Naive thymus-derived CD4-positive, alpha-beta T cell (primary cell): ENCODE results near the gene IQCK. TPM values are rescaled to one million over a fixed set of nuclear protein-coding genes. Genes with fewer than 3 reads are reported as not detected.

Source experiments
- ATAC-seq: fragments of 150-1000 bp; cut with Tn5 transposase; 2 replicates; pipeline ENCODE4 v1.10.0; 2021; ENCODE audit warnings: mild to moderate bottlenecking, moderate library complexity
- CTCF ChIA-PET: fragments of 350-600 bp; sonication (Branson Sonifier 250); formaldehyde crosslinking; loops from one replicate; lab custom pipeline; 2021; ENCODE audit warnings: antibody characterized with exemption; lab: Charles Lee
- POLR2A ChIA-PET: fragments of 350-600 bp; sonication (Branson Sonifier 250); formaldehyde crosslinking; loops from one replicate; lab custom pipeline; 2021; ENCODE audit warnings: antibody characterized with exemption, inconsistent platforms; lab: Charles Lee
- DNase-seq, 9 donors: peaks; one replicate each; pipeline versions ENCODE4 v3.0.0 to v3.0.0-alpha.2; 2020 to 2022; ENCODE audit warnings: mixed read lengths in 1 of 9
- H3K27ac ChIP-seq: one replicate; pipeline ENCODE4 v1.7.0; 2013; ENCODE audit warnings: mild to moderate bottlenecking, low read depth, low read length, moderate library complexity
- H3K27me3 ChIP-seq, 2 donors: one replicate each; pipeline ENCODE4 v1.7.0; 2013; ENCODE audit warnings: low read length in 2 of 2, mild to moderate bottlenecking in 2 of 2, moderate library complexity in 2 of 2; ENCODE audit not compliant: control insufficient read depth in 2 of 2, insufficient read depth in 2 of 2
- H3K36me3 ChIP-seq, 3 experiments: 1 replicate in 2 of 3; 2 replicates in 1 of 3; pipeline ENCODE4 v1.7.0; 2013; ENCODE audit warnings: low read length in 3 of 3, mild to moderate bottlenecking in 3 of 3, moderate library complexity in 1 of 3; ENCODE audit not compliant: insufficient read depth in 3 of 3, control insufficient read depth in 2 of 3
- H3K4me1 ChIP-seq, 2 donors: one replicate each; pipeline ENCODE4 v1.7.0; 2013; ENCODE audit warnings: low read length in 2 of 2, mild to moderate bottlenecking in 2 of 2, moderate library complexity in 1 of 2; ENCODE audit not compliant: control insufficient read depth in 2 of 2, insufficient read depth in 2 of 2
- H3K4me3 ChIP-seq: 2 replicates; pipeline ENCODE4 v1.7.0; 2013; ENCODE audit warnings: mild to moderate bottlenecking, low read length
- H3K9me3 ChIP-seq, 3 experiments: 1 replicate in 2 of 3; 2 replicates in 1 of 3; pipeline ENCODE4 v1.7.0; 2013; ENCODE audit warnings: low read length in 3 of 3; ENCODE audit not compliant: control insufficient read depth in 2 of 3
- H3K27ac Mint-ChIP-seq, 9 donors: one replicate each; pipeline ENCODE4 v1.8.0; 2020 to 2022; ENCODE audit warnings: mixed read lengths in 9 of 9, mild to moderate bottlenecking in 8 of 9, moderate library complexity in 5 of 9, inconsistent platforms in 2 of 9
- H3K27me3 Mint-ChIP-seq, 5 donors: one replicate each; pipeline ENCODE4 v1.8.0; 2021 to 2022; ENCODE audit warnings: mixed read lengths in 5 of 5, mild to moderate bottlenecking in 1 of 5
- H3K36me3 Mint-ChIP-seq, 5 donors: one replicate each; pipeline ENCODE4 v1.8.0; 2020 to 2022; ENCODE audit warnings: mixed read lengths in 5 of 5, mild to moderate bottlenecking in 3 of 5, inconsistent platforms in 1 of 5
- H3K4me1 Mint-ChIP-seq, 7 donors: one replicate each; pipeline ENCODE4 v1.8.0; 2020 to 2022; ENCODE audit warnings: mixed read lengths in 7 of 7, mild to moderate bottlenecking in 3 of 7, inconsistent platforms in 1 of 7
- H3K4me3 Mint-ChIP-seq, 10 donors: one replicate each; pipeline ENCODE4 v1.8.0; 2020 to 2022; ENCODE audit warnings: mild to moderate bottlenecking in 10 of 10, mixed read lengths in 10 of 10, moderate library complexity in 6 of 10, inconsistent platforms in 2 of 10
- H3K9me3 Mint-ChIP-seq, 11 donors: one replicate each; pipeline ENCODE4 v1.8.0; 2020 to 2022; ENCODE audit warnings: mixed read lengths in 11 of 11, mild to moderate bottlenecking in 4 of 11, inconsistent platforms in 1 of 11, moderate library complexity in 1 of 11
- intact Hi-C, 2 donors: fragments of 100-400 bp; cut with micrococcal nuclease; formaldehyde crosslinking; loops; one replicate each; pipeline ENCODE4 v1.15.1; 2023
- polyA plus RNA-seq, 2 donors: library from polyadenylated mRNA; unstranded; fragments of 300-500 nt; fragmentation: Illumina TruSeq; gene quantifications; one replicate each; pipeline ENCODE4 v1.2.3, GENCODE V29; 2021
- total RNA-seq, 6 experiments: library from RNA in 5 of 6; stranded (reverse) in 5 of 6; gene quantifications; 1 replicate in 5 of 6; 2 replicates in 1 of 6; pipeline ENCODE4 v1.2.3 and lab custom pipeline; 2021 to 2026

IQCK gene
- total and polyA plus RNA-seq, 7 experiments from 2014 or later, result 0.48 to 5.0 (median 3.4) TPM

- ChIA-PET CTCF (no interaction called here), POLR2A (no interaction called here)
- Mint-ChIP-seq H3K27me3 (no peaks in the 10 kb centered on the region), H3K27ac (no peak overlapping the region), H3K9me3 (no peaks in the 10 kb centered on the region), H3K36me3 (no peaks in the 10 kb centered on the region), H3K4me1 (no peaks in the 10 kb centered on the region), H3K4me3 (no peak overlapping the region)
- Histone ChIP-seq H3K9me3 (no peaks in the 10 kb centered on the region), H3K4me1 (no peaks in the 10 kb centered on the region), H3K36me3 (no peaks in the 10 kb centered on the region), H3K4me3 (no peak overlapping the region), H3K27ac (no peak overlapping the region), H3K27me3 (no peaks in the 10 kb centered on the region)
- DNase-seq (no peak), ATAC-seq (no peak)
- intact Hi-C loops, result no loop called here
Measured at GRCh38 chr16:19748389-19749168, 30.5 kb downstream of the IQCK start.

DNA sequence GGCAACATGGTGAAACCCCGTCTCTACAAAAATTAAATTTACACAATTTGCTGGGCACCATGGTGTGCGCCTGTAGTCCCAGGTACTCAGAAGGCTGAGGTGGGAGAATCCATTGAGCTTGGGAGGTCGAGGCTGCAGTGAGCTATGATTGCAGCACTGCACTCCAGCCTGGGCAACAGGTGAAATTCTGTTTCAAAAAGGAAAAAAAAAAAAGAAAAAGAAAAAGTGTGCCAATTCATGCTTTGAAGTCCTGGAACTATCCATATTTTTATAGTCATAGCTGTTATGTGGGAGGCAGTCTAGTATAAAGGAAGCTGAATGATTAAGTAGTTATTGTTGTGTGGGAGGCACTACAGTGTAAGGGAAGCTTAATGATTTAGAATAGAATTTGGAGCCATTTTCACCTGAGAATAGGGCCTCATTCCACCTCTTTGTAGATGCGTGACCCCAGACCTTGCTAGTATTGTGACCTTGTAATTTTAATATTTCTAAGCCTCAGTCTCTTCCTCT, 31.6 kb downstream of the IQCK start:
- ChIA-PET POLR2A (no interaction called here), CTCF (interaction anchor here (0.6 kb wide), 1 partner anchor 61 kb away, joined by 3 read pairs; no protein-coding TSS in a partner anchor)
- Histone ChIP-seq H3K36me3 (no peaks in the 10 kb centered on the region), H3K4me3 (no peak overlapping the region), H3K4me1 (no peaks in the 10 kb centered on the region), H3K9me3 (no peaks in the 10 kb centered on the region), H3K27ac (no peak overlapping the region), H3K27me3 (no peaks in the 10 kb centered on the region)
- no peaks in the 10 kb centered on the region for H3K27me3 Mint-ChIP-seq
- ATAC-seq, result no peak
- no peak overlapping the region for H3K4me3 Mint-ChIP-seq
- intact Hi-C loops, result no loop called here
- no peaks in the 10 kb centered on the region for H3K9me3 Mint-ChIP-seq
- no peak overlapping the region for H3K27ac Mint-ChIP-seq
- H3K4me1 Mint-ChIP-seq, result no peaks in the 10 kb centered on the region
- no peak for DNase-seq
- no peaks in the 10 kb centered on the region for H3K36me3 Mint-ChIP-seq

DNA sequence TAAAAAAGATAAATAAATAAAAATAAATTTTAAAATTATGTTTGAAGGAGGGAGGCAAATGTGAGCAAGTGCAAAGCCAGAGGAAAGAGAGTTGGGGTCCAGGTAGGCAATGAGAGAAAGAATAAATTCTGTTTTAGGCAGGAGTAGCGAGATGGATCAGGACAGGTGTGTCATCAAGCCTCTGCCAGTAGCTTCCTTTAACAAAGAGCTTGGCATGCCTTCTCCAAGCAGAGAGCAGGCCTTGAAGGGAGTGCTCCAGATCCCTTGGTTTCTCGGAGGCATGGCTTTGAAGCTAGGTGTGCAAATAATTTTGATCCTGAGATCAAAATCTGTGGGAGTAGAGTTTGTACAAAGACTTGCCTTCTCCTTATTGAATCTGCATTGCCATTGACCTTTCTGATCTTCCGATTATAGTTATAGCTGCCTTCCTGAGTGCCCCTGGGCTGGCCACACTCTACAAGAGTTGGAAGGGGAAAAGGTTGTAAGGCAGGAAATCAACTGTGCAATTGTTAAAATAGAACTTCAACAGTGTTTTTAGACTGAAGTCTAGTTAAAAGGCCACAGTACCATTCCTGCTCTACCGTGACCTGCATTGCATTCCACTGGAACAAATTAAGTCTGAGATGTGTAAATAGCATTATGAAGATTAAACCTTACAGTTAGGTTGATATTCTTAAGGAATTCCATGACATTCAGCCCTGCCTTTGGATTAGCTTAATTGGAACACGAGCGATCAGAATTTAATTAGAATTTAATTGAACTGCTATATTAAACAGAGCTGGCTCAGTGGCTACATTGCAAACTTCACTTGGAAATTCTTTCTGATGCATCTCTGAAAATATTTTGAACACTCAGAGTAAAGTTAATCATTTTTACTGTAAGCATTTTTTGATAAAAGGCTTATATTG, 33.7 kb downstream of the IQCK start:
- Mint-ChIP-seq H3K9me3 (no peaks in the 10 kb centered on the region), H3K4me3 (no peak overlapping the region), H3K4me1 (peaks cover 0 to 2% (median 0%) of the 10 kb centered on the region in 7 donors), H3K36me3 (no peaks in the 10 kb centered on the region), H3K27me3 (no peaks in the 10 kb centered on the region), H3K27ac (no peak overlapping the region)
- ATAC-seq (no peak), DNase-seq (no peak)
- Histone ChIP-seq H3K4me1 (no peaks in the 10 kb centered on the region), H3K27ac (no peak overlapping the region), H3K4me3 (no peak overlapping the region), H3K36me3 (no peaks in the 10 kb centered on the region), H3K27me3 (no peaks in the 10 kb centered on the region), H3K9me3 (no peaks in the 10 kb centered on the region)
- ChIA-PET POLR2A (no interaction called here), CTCF (no interaction called here)
- intact Hi-C loops, result no loop called here

DNA sequence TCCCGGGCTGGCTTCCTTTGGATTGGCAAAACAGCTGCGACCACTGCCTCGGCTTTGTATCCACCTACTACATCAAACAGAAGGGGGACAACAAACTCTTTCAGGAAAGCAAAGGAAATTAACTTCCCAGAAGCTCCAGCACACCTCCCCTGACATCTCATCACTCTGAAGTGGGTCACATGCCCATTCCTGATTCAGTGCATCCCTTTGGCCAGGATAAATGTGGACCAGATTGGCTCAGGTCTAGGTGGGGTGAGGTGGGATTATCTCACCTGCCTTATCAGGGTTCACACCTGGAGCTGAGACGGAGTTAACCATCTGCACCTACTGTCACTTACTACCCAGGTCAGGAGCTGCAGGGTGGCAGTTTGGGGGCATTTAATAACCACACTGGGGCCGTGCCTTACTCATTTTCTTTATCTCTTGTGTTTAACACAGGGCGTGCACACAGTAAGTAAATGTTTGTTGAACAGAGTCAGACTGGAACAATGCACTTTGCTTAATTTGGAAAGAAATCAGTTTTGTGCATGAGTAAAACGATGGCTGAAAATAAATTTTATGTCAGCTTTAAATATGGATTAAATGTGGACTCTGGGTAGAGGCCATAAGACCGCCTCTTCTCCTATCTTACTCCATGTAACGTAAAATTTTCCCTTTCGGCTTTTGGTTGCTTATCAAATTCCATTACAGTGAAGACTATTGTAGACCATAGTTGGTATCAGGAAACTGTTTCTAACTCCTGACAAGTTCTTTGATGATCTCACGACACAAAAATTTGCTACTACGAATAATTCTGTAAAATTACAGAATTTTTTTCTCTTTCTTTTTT, 36.0 kb downstream of the IQCK start:
- DNase-seq (no peak), ATAC-seq (no peak)
- no peak overlapping the region for H3K27ac Mint-ChIP-seq
- H3K36me3 Mint-ChIP-seq, result no peaks in the 10 kb centered on the region
- H3K4me3 Mint-ChIP-seq, result no peak overlapping the region
- no peaks in the 10 kb centered on the region for H3K9me3 Mint-ChIP-seq
- H3K9me3 ChIP-seq, result no peaks in the 10 kb centered on the region
- ChIA-PET POLR2A (no interaction called here), CTCF (no interaction called here)
- no peaks in the 10 kb centered on the region for H3K27me3 Mint-ChIP-seq
- H3K27ac ChIP-seq, result no peak overlapping the region
- H3K4me1 ChIP-seq, result no peaks in the 10 kb centered on the region
- H3K27me3 ChIP-seq, result no peaks in the 10 kb centered on the region
- intact Hi-C loops, result no loop called here
- peaks cover 0 to 6% (median 0%) of the 10 kb centered on the region in 7 donors for H3K4me1 Mint-ChIP-seq
- no peaks in the 10 kb centered on the region for H3K36me3 ChIP-seq
- no peak overlapping the region for H3K4me3 ChIP-seq

GRCh38 chr16:19754644-19755036, 36.6 kb downstream of the IQCK start:
- DNase-seq (no peak), ATAC-seq (no peak)
- Mint-ChIP-seq H3K27me3 (no peaks in the 10 kb centered on the region), H3K27ac (no peak overlapping the region), H3K9me3 (no peaks in the 10 kb centered on the region), H3K36me3 (no peaks in the 10 kb centered on the region), H3K4me3 (no peak overlapping the region), H3K4me1 (peaks cover 0 to 6% (median 0%) of the 10 kb centered on the region in 7 donors)
- Histone ChIP-seq H3K27me3 (no peaks in the 10 kb centered on the region), H3K27ac (no peak overlapping the region), H3K36me3 (no peaks in the 10 kb centered on the region), H3K9me3 (no peaks in the 10 kb centered on the region), H3K4me3 (no peak overlapping the region), H3K4me1 (no peaks in the 10 kb centered on the region)
- CTCF ChIA-PET, result no interaction called here
- intact Hi-C loops, result no loop called here
- POLR2A ChIA-PET, result no interaction called here

DNA sequence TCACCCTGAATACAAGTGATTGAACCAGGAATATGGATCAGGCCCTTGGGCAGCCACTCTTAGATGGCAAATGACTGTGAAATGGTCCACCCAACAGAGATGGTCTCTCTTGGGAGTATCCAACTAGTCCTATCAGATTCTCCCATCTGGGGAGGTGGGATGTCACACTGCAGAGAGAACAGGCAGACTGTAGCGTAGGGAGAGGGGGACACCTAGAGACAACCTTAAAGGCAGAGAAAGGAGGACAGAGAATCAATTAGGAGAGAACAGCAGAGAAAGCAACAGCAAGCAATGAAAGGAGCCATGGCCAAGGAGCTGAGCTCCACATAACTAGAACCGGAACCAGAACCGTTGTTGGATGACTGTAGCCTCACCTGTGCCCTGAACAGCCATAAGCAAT, 37.2 kb downstream of the IQCK start:
- Histone ChIP-seq H3K4me1 (no peaks in the 10 kb centered on the region), H3K27ac (no peak overlapping the region), H3K27me3 (no peaks in the 10 kb centered on the region), H3K4me3 (no peak overlapping the region), H3K36me3 (no peaks in the 10 kb centered on the region), H3K9me3 (no peaks in the 10 kb centered on the region)
- ATAC-seq (no peak), DNase-seq (no peak)
- H3K36me3 Mint-ChIP-seq, result no peaks in the 10 kb centered on the region
- H3K4me3 Mint-ChIP-seq, result no peak overlapping the region
- peak overlapping the region in 1 of 9 donors; percentile 67 for H3K27ac Mint-ChIP-seq
- ChIA-PET CTCF (no interaction called here), POLR2A (no interaction called here)
- no peaks in the 10 kb centered on the region for H3K9me3 Mint-ChIP-seq
- H3K4me1 Mint-ChIP-seq, result peaks cover 0 to 6% (median 0%) of the 10 kb centered on the region in 7 donors
- H3K27me3 Mint-ChIP-seq, result no peaks in the 10 kb centered on the region
- intact Hi-C loops, result no loop called here
